ENCODE results near the gene SRGAP1.
"Not testable (repeated sequence)": the region's sequence is repeated elsewhere in the genome, so short reads cannot be mapped to it uniquely, and the experiment has no call there.

The SRGAP1 gene

GRCh38 chr12:64181430-64182291 is 337.2 kb downstream of the SRGAP1 start:
- no peak for DNase-seq

- DNase-seq, result no peak
Measured at GRCh38 chr12:64184216-64184615, 339.7 kb downstream of the SRGAP1 start.

DNA sequence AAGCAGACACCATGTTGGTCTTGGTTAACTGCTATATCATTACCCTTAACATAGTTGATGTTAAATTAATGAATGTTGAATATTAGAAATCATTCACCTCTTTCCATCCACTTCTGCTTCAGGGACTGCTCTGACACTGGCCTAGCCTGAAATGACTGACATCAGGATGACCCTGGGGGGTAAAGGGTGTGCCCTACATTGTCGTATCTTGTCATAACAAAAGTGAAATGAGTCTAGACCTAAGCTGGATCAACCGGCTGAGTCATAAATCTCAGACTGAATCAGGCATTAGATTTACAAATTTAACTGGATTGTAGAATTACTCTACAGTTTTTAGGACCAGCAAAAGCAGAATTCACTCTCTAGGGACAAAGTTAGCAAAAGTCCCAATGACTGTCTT is 342.3 kb downstream of the SRGAP1 start:
- no peak for DNase-seq

GRCh38 chr12:64187370-64187769 is 342.9 kb downstream of the SRGAP1 start:
- no peak for DNase-seq

GRCh38 chr12:64187794-64188193 is 343.3 kb downstream of the SRGAP1 start:
- no peak for DNase-seq

GRCh38 chr12:64189530-64189929 is 345.0 kb downstream of the SRGAP1 start:
- DNase-seq, result no peak

GRCh38 chr12:64190140-64190539 is 345.6 kb downstream of the SRGAP1 start:
- no peak for DNase-seq

DNA sequence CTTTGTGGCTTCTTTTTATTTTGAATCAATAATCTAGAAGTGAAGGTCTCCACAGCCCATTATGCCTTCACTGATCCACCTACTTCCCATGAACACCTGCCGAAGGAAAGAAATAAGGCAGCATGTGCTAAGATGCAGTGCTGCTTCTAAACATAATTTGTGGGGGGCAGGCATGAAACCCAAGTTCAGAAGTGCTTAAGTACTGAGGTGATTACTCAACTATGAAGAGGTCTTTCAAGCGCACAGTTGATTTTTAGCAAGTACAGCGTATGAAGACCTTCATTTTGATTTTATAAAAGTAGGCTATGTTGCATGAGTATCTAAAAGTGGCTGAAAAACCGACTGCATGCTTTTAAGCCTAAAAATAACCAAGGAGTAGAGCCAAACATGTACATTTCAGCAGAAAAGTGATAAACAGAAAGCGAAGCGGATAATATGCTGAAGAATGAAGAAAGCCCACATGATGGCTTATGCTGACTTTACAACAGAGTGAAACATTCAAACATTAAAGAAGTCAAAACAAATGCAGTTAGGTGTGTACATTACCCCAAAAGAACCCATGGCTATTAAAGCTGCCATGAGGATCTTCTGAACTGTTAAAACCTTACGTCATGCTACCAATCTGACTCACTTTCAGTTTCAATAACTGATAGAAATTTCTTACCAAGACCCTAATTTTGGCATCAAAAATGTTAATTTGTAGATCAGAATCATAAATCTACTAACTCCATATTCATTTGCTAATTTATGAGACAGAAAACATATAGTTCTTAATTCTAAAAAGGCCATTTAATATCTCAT is 348.3 kb downstream of the SRGAP1 start:
- no peak for DNase-seq

- no peak for DNase-seq
Measured at GRCh38 chr12:64193931-64194330, 349.4 kb downstream of the SRGAP1 start.

DNA sequence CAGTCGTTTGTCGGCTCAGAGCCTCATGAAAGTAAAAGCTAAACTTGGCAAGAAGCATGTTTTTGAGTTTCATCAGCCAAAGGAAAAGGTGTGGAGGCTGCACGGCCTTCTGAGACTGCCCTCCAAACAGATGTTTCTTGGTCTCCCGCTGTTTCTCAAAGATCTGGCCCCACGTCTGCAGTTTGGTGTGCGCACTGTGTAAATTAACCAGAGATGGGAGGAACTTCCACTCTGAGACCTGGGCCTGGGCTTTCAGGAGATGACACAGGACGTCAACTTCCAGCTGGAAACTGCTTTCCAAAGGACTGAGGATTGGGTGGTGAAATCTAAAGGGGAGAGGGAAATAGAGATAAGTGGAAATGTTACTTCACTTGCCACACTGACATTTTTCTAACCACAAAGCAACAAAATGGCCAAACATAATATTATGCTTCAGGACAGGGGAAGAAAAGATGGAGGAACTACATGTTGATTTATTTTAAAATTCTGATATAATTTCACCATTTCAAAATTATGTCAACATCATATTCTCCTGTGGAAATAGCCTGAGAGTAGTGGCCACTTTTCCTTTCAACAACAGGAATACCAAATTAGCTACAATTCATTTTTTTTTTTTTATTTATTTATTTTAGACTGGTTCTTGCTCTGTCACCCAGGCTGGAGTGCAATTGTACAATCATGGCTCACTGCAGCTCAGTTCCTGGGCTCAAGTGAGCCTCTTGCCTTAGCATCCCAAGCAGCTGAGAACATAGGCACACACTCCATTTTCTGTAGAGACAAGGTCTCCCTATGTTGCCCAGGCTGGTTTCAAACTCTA is 350.0 kb downstream of the SRGAP1 start:
- no peak for DNase-seq

DNA sequence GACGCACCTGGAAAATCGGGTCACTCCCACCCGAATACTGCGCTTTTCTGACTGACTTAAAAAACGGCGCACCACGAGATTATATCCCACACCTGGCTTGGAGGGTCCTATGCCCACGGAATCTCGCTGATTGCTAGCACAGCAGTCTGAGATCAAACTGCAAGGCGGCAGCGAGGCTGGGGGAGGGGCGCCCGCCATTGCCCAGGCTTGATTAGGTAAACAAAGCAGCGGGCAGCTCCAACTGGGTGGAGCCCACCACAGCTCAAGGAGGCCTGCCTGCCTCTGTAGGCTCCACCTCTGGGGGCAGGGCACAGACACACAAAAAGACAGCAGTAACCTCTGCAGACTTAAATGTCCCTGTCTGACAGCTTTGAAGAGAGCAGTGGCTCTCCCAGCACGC is 351.3 kb downstream of the SRGAP1 start:
- not testable (repeated sequence) for DNase-seq

GRCh38 chr12:64203036-64203435 is 358.5 kb downstream of the SRGAP1 start:
- DNase-seq, result no peak

- DNase-seq, result no peak
Measured at GRCh38 chr12:64203775-64204174, 359.3 kb downstream of the SRGAP1 start.

DNA sequence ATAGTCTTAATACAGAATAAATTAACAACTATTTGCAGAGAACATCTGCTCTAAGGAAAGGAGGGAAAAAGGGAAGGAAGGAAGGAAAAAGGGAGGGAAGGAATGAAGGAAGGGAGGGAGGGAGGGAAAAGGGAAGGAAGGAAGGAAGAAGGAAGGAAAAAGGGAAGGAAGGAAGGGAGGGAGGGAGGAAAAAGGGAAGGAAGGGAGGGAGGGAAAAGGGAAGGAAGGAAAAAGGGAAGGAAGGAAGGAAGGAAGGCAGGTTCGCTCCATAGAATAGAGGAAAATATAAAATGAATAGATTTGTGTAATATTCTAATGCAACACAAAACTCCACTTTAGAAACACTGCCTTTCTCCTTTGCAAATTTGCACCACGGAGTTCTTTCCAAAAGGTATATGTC is 361.0 kb downstream of the SRGAP1 start:
- DNase-seq, result no peak

- DNase-seq, result no peak
Measured at GRCh38 chr12:64207453-64207852, 363.0 kb downstream of the SRGAP1 start.

Data from CD4-positive, alpha-beta T cell treated with Interleukin-17A for 4 hours (primary cell).